Osteoblast (primary cell): ENCODE results near the gene NRXN2. TPM values are rescaled to one million over a fixed set of nuclear protein-coding genes. Genes with fewer than 3 reads are reported as not detected.

Experiments used
- DNase-seq: peaks from one replicate; pipeline ENCODE4 v3.0.0; 2011; ENCODE audit warnings: low spot score, mixed read lengths; ENCODE audit not compliant: insufficient read length; ENCODE audit errors: missing footprints
- H2AFZ ChIP-seq: 2 replicates; pipeline ENCODE4 v1.6.0; 2011; ENCODE audit warnings: mild to moderate bottlenecking, low read length
- H3K27ac ChIP-seq: 2 replicates; pipeline ENCODE4 v1.5.1; 2011; ENCODE audit warnings: mild to moderate bottlenecking, low read depth, low read length, moderate library complexity
- H3K27me3 ChIP-seq: 2 replicates; pipeline ENCODE4 v1.6.0; 2012; ENCODE audit warnings: mild to moderate bottlenecking, control low read depth, inconsistent platforms, low read length, moderate library complexity; ENCODE audit not compliant: insufficient read depth
- H3K36me3 ChIP-seq: 2 replicates; pipeline ENCODE4 v1.5.1; 2011; ENCODE audit warnings: mild to moderate bottlenecking, low read length, control low read depth, moderate library complexity; ENCODE audit not compliant: insufficient read depth
- H3K4me1 ChIP-seq: 2 replicates; pipeline ENCODE4 v1.5.1; 2011; ENCODE audit warnings: mild to moderate bottlenecking, low read length, control low read depth, moderate library complexity; ENCODE audit not compliant: insufficient read depth
- H3K4me2 ChIP-seq: 2 replicates; pipeline ENCODE4 v1.6.0; 2011; ENCODE audit warnings: mild to moderate bottlenecking, low read length; ENCODE audit not compliant: insufficient read depth
- H3K4me3 ChIP-seq: fragments of 200-600 bp; sonication (generic); 3 replicates; pipeline ENCODE4 v1.5.1; 2012; ENCODE audit warnings: mild to moderate bottlenecking, low read length, inconsistent platforms; ENCODE audit not compliant: insufficient read depth
- H3K79me2 ChIP-seq: 2 replicates; pipeline ENCODE4 v1.6.0; 2012; ENCODE audit warnings: mild to moderate bottlenecking, low read length, control low read depth, inconsistent platforms; ENCODE audit not compliant: insufficient read depth
- H3K9me3 ChIP-seq: 2 replicates; pipeline ENCODE4 v1.5.1; 2011; ENCODE audit warnings: low read depth, low read length, control low read depth
- H4K20me1 ChIP-seq: 2 replicates; pipeline ENCODE4 v1.6.0; 2012; ENCODE audit warnings: mild to moderate bottlenecking, low read length, control low read depth; ENCODE audit not compliant: insufficient read depth
- CTCF ChIP-seq: IDR thresholded peaks from 2 replicates; pipeline ENCODE4 v1.5.1; 2011; ENCODE audit warnings: mild to moderate bottlenecking, low read depth, low read length, moderate library complexity; ENCODE audit errors: extremely low read depth
- total RNA-seq: library from RNA; depleted of rRNA; stranded (reverse); fragments of >200 nt; gene quantifications from 2 replicates; pipeline ENCODE4 v1.2.3, GENCODE V29; 2012

Gene NRXN2
- total RNA-seq, 1 donor: 90.1 TPM

GRCh38 chr11:64608046-64608445 lies 115.0 kb downstream of the NRXN2 start:
- Histone ChIP-seq H3K36me3 (peaks cover 3% of the 10 kb centered on the region), H3K4me3 (peak overlapping the region; percentile 25), H3K27me3 (no peaks in the 10 kb centered on the region), H3K79me2 (no peaks in the 10 kb centered on the region), H3K4me1 (peaks cover 14% of the 10 kb centered on the region), H3K27ac (no peak overlapping the region), H3K9me3 (no peaks in the 10 kb centered on the region), H3K4me2 (peak overlapping the region; percentile 60), H4K20me1 (peaks cover 22% of the 10 kb centered on the region), H2AFZ (no peak overlapping the region)
- DNase-seq: peak; percentile 96
- TF ChIP-seq CTCF: no peak

GRCh38 chr11:64607381-64607985 lies 115.5 kb downstream of the NRXN2 start:
- no peaks in the 10 kb centered on the region for H3K36me3 ChIP-seq
- DNase-seq: peak; percentile 65
- peaks cover 14% of the 10 kb centered on the region for H3K4me1 ChIP-seq
- no peak for TF ChIP-seq CTCF
- H3K79me2 ChIP-seq: no peaks in the 10 kb centered on the region
- H3K4me3 ChIP-seq: peak overlapping the region; percentile 25
- no peak overlapping the region for H3K4me2 ChIP-seq
- no peaks in the 10 kb centered on the region for H3K27me3 ChIP-seq
- no peak overlapping the region for H2AFZ ChIP-seq
- H4K20me1 ChIP-seq: peaks cover 17% of the 10 kb centered on the region
- no peak overlapping the region for H3K27ac ChIP-seq
- H3K9me3 ChIP-seq: no peaks in the 10 kb centered on the region

GRCh38 chr11:64606796-64607380 lies 116.1 kb downstream of the NRXN2 start:
- H3K4me2 ChIP-seq: no peak overlapping the region
- no peak overlapping the region for H2AFZ ChIP-seq
- DNase-seq: peak; percentile 79
- no peak overlapping the region for H3K4me3 ChIP-seq
- H3K27ac ChIP-seq: no peak overlapping the region
- no peaks in the 10 kb centered on the region for H3K9me3 ChIP-seq
- H4K20me1 ChIP-seq: peaks cover 15% of the 10 kb centered on the region
- no peaks in the 10 kb centered on the region for H3K79me2 ChIP-seq
- peaks cover 14% of the 10 kb centered on the region for H3K4me1 ChIP-seq
- TF ChIP-seq CTCF: no peak
- no peaks in the 10 kb centered on the region for H3K27me3 ChIP-seq
- H3K36me3 ChIP-seq: no peaks in the 10 kb centered on the region

GRCh38 chr11:64605656-64606585 lies 117.1 kb downstream of the NRXN2 start:
- H3K4me3 ChIP-seq: no peak overlapping the region
- H3K4me1 ChIP-seq: peaks cover 14% of the 10 kb centered on the region
- H4K20me1 ChIP-seq: peaks cover 7% of the 10 kb centered on the region
- H3K27ac ChIP-seq: no peak overlapping the region
- no peaks in the 10 kb centered on the region for H3K9me3 ChIP-seq
- no peaks in the 10 kb centered on the region for H3K27me3 ChIP-seq
- H3K36me3 ChIP-seq: no peaks in the 10 kb centered on the region
- H2AFZ ChIP-seq: no peak overlapping the region
- no peaks in the 10 kb centered on the region for H3K79me2 ChIP-seq
- no peak overlapping the region for H3K4me2 ChIP-seq
- peak; percentile 92 for DNase-seq
- TF ChIP-seq CTCF: no peak
